Measurements from ENCODE around the gene ZNF483.
"Not testable (repeated sequence)": the region's sequence is repeated elsewhere in the genome, so short reads cannot be mapped to it uniquely, and the experiment has no call there.

The ZNF483 gene

GRCh38 chr9:111610149-111610548, 85.2 kb downstream of the ZNF483 start:
- no peak for DNase-seq (ENCODE audit: low read depth in 3 of 3, low spot score in 1 of 3)

DNA sequence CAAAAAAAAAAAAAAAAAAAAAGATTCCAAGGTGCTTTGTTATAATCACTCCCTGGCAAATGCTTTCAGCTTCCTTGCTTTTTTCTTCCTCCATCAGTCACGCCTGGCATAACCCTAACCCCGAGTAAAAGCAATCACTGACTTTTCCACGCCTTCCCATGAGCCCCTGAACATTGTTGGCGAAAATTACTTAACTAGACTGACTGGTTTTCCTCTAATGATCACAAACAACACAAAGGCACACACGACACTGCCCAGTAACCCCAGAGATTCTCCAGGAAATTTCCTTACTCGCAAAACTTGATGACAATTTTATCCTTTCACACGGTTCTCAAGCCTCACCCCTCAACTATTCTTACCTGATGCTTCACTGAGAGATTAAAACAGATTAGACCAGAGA, 85.9 kb downstream of the ZNF483 start:
- DNase-seq (ENCODE audit: low read depth in 3 of 3, low spot score in 1 of 3) = no peak

DNA sequence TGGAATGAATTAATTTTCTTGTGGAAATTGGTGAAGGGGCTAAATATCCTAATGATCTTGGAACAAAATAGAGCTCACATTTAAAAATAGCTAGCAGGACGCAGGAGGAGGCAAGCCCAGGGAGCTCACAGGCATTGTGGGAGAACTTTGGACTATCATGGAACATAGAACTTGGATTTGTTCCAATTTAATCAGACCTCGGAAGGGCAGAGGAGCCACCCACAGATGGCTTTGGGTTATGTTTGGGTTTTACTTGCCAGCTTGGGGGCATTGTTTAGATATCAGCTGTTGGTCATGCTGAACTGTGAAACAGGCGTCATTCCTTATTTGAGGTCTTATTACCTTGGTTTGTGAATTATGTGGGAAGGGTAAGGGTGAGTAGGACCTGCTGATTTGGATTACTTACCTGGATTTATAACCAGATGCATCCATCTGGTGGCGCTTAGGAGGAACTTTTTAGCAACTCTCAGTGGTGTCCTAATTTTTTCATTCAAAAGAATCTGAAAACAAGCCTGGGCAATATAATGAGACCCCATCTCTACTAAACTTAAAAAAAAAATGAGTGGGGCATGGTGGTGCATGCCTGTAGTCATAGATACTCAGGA, 88.6 kb downstream of the ZNF483 start:
- no peak for DNase-seq (ENCODE audit: low read depth in 3 of 3, low spot score in 1 of 3)

DNA sequence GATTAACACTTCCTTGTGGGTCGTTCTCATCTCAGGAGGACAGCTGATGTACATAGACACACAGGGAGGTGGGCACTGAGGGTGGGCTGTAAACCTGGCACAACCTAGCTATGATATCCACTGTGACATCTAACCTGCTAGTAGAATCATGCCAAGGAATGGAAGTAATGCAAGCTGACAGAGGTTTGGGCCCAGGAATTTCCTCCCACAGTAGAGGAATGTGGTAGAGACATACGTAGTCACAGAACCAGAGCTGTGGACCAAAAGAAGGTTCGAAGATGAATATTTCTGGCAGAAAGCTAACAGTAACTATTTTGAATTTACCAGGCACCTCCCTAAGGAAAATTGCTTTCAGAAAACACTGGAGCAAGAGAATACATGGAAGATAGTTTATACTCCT, 90.9 kb downstream of the ZNF483 start:
- no peak for DNase-seq (ENCODE audit: low read depth in 3 of 3, low spot score in 1 of 3)

DNA sequence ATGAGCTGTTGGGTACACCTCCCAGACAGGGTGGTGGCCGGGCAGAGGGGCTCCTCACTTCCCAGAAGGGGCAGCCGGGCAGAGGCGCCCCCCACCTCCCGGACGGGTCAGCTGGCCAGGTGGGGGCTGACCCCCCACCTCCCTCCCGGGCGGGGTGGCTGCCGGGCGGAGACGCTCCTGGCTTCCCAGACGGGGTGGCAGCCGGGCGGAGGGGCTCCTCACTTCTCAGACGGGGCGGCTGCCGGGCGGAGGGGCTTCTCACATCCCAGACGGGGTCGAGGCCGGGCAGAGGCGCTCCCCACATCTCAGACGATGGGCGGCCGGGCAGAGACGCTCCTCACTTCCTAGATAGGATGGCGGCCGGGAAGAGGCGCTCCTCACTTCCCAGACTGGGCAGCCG, 92.4 kb downstream of the ZNF483 start:
- DNase-seq (ENCODE audit: low read depth in 3 of 3, low spot score in 1 of 3) = not testable (repeated sequence)

DNA sequence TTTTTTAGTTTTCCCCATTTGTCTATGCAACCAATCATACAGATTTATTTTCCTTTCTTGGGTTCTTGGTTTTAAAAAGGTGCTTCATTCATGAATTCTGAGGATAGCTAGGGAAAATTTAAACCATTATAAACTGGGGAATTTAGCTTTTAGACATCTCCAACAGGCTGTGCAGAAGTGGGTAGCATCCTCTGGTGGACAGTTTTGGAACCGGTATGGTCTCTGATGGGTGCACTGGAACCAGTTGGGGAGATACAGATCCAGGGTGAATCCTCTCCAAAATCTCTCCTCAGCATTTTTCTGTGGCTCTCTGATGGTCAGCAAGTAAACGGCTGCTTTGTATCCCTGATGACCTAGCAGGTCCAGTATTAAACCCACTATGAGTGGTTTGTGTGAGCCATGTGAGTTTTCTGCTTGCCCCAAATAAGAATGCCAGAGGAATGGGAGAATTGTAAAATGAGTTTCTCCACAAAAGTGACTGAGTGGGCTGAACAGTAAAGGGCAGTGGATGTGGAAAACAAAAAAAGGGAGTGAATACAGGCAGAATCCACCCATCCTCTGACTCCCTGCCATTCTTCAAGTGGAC, 97.0 kb downstream of the ZNF483 start:
- DNase-seq (ENCODE audit: low read depth in 3 of 3, low spot score in 1 of 3) = no peak

DNA sequence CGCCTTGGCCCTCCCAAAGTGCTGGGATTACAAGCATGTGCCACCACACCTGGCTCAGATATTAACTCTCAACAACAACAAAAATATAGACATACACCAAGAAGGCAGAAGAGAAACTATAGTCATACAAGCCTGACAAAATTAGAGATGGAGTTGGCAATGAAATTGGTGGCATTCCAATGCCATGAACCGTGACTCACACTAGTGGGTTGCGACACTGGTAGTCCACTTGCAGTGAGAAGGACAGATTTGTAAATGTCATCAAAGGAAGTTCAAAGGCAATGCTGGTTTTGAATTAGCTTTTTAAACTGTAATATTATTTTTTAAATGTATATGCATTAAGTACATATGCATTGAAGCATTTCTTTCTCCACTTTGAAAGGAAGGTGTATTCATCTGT, 97.6 kb downstream of the ZNF483 start:
- DNase-seq (ENCODE audit: low read depth in 3 of 3, low spot score in 1 of 3) = no peak
